Fibroblast of villous mesenchyme (primary cell): ENCODE results near the gene TMEM229B. TPM values are rescaled to one million over a fixed set of nuclear protein-coding genes. Genes with fewer than 3 reads are reported as not detected.
A peak's percentile ranks its signal among the peaks of the same experiment; 100 is the strongest.

Experiments used
- DNase-seq: peaks from one replicate; pipeline ENCODE4 v3.0.0-alpha.2; 2010; ENCODE audit warnings: low read depth
- H3K4me3 ChIP-seq: 2 replicates; pipeline ENCODE4 v1.5.1; 2011; ENCODE audit warnings: low read depth, mild to moderate bottlenecking, low read length
- CTCF ChIP-seq: IDR thresholded peaks from 2 replicates; pipeline ENCODE4 v1.5.1; 2012; ENCODE audit warnings: low read depth, mild to moderate bottlenecking, low read length; ENCODE audit not compliant: insufficient read depth
- total RNA-seq: library from RNA; depleted of rRNA; stranded (reverse); fragments of >200 nt; gene quantifications from 2 replicates; pipeline ENCODE4 v1.2.3, GENCODE V29; 2012

Gene TMEM229B
- total RNA-seq, 1 donor, result 0.43 TPM

DNA sequence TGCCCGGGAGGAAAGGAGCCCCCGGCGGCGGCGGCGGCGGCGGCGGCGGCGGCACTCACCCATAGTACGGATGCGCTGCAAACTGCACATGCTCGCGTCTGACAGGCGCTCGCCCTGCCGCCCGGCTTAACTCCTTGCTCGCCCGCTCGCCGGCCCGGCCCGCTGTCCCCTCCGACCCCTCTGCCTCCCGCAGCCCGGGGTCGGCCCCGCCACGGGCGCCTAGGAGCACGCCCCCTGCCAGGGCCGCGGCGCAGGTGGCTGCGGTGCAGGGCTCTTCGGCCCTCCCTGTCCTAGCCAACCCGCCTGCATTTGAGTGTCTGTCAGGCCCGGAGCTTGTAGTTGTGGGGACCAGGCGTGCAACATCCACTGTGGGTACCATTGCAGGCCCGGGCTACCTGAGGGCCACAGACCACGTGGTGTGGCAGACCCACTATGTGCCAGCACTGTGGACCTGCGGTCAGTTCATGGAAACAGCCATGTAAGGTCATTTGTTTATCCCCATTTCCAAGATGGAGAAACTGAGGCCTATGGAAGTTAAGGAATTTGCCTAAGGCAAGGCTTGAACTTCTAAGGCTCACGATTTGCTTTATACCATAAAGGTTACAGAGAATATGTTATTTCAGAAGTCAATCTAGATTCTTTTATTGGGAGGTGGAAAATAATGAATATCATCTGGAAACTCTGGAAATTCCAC, 27.0 kb upstream of the TMEM229B start:
- no peak for TF ChIP-seq CTCF
- DNase-seq, result no peak
- H3K4me3 ChIP-seq, result peak overlapping the region; percentile 69

GRCh38 chr14:67514650-67515385, 26.3 kb upstream of the TMEM229B start:
- peak; percentile 55 for DNase-seq
- peak overlapping the region; percentile 69 for H3K4me3 ChIP-seq
- TF ChIP-seq CTCF, result no peak

DNA sequence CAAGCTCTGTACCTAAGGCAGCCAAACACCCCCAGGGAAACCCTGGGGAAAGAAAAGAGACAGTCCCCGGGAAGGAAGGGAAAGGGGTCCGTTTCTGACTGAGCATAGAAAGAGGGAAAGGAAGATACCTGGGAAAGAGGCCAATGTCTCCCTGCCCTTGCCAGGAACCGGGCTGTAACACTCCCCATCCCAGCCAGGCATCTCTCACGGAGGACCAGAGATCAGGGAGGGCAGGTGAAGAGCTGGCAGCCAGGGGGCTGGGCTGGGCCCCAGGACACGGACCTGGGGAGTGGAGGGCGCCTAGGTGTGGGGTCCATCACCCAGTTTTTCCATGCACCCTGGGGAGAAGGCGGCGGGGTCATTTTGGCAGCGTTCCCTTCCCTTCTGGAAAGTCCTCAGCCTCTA, 25.7 kb upstream of the TMEM229B start:
- no peak for DNase-seq
- TF ChIP-seq CTCF, result no peak
- peak overlapping the region; percentile 69 for H3K4me3 ChIP-seq

GRCh38 chr14:67513631-67514108, 25.1 kb upstream of the TMEM229B start:
- DNase-seq, result no peak
- no peak for TF ChIP-seq CTCF
- no peak overlapping the region for H3K4me3 ChIP-seq

DNA sequence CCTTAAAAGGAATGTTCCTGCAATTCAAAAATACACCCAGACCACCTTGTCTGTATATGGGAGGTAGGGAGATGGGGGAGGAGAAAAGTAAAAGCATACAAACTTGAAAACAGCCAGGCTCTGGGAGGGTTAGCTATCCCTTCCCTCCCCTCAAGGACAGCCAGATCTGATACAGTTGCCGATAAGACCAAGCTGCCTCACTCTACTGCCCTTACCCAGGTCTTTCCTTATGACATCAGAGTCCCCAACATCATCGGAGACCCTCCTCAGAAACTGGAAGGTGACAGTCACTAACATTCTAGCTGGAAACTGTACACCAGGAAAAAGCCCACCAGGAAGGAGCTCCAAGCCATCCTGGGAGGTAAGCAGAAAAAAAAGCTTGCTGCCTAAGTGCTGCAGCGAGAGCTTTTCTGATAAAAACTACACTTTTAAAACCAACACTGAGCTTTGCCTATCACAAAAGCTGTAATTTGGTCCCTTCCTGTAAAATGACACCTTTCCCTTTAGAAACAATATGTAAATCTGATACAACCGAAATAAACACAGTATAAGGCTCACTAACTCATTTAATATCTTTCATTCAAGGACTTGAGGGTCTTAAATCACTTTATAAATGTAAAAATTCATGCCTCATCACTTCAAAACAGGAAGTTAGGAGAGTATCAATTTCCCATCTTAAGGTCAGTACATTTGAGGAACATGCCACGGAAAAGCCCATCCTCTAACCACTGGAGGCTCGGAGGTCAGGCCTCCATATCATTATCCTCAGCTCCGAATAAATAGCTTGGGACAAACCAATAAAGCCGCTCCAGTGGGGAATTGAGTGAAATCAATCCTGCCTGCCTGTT, 24.2 kb upstream of the TMEM229B start:
- no peak for DNase-seq
- H3K4me3 ChIP-seq, result no peak overlapping the region
- no peak for TF ChIP-seq CTCF

- DNase-seq, result no peak
- TF ChIP-seq CTCF, result no peak
- H3K4me3 ChIP-seq, result no peak overlapping the region
Observed at GRCh38 chr14:67510836-67511235, 22.3 kb upstream of the TMEM229B start.
